Measurements from ENCODE around the gene THRB. TPM values are rescaled to one million over a fixed set of nuclear protein-coding genes. Genes with fewer than 3 reads are reported as not detected.

Gene THRB
- polyA plus RNA-seq, 1 experiment = 0.83 TPM

- Histone ChIP-seq H3K27me3 (ENCODE audit: control insufficient read depth, insufficient read depth, low read length) (no peaks in the 10 kb centered on the region), H3K36me3 (ENCODE audit: control insufficient read depth, insufficient read depth, low read length) (no peaks in the 10 kb centered on the region), H3K4me3 (ENCODE audit: low read depth, low read length) (no peak overlapping the region)
- POLR2A ChIA-PET = no interaction called here
- TF ChIP-seq CTCF (IDR thresholded peaks at IDR 0.05; ENCODE audit: insufficient read depth, low read depth, low read length) = no peak
- DNase-seq (ENCODE audit: low read depth) = no peak
- CTCF ChIA-PET = no interaction called here
Measured at GRCh38 chr3:24164967-24165602, 329.6 kb downstream of the THRB start.

GRCh38 chr3:24162929-24163328 lies 331.7 kb downstream of the THRB start:
- Histone ChIP-seq H3K36me3 (ENCODE audit: control insufficient read depth, insufficient read depth, low read length) (no peaks in the 10 kb centered on the region), H3K4me3 (ENCODE audit: low read depth, low read length) (no peak overlapping the region), H3K27me3 (ENCODE audit: control insufficient read depth, insufficient read depth, low read length) (no peaks in the 10 kb centered on the region)
- ChIA-PET CTCF (no interaction called here), POLR2A (no interaction called here)
- DNase-seq (ENCODE audit: low read depth) = no peak
- no peak for TF ChIP-seq CTCF (IDR thresholded peaks at IDR 0.05; ENCODE audit: insufficient read depth, low read depth, low read length)

- Histone ChIP-seq H3K4me3 (ENCODE audit: low read depth, low read length) (no peak overlapping the region), H3K36me3 (ENCODE audit: control insufficient read depth, insufficient read depth, low read length) (no peaks in the 10 kb centered on the region), H3K27me3 (ENCODE audit: control insufficient read depth, insufficient read depth, low read length) (no peaks in the 10 kb centered on the region)
- no peak for TF ChIP-seq CTCF (IDR thresholded peaks at IDR 0.05; ENCODE audit: insufficient read depth, low read depth, low read length)
- ChIA-PET CTCF (no interaction called here), POLR2A (no interaction called here)
- no peak for DNase-seq (ENCODE audit: low read depth)
Measured at GRCh38 chr3:24161841-24162240, 332.8 kb downstream of the THRB start.

GRCh38 chr3:24160424-24161095 lies 334.1 kb downstream of the THRB start:
- CTCF ChIA-PET = interaction anchor here (0.8 kb wide), 1 partner anchor 103 kb away, joined by 3 read pairs; no protein-coding TSS in a partner anchor
- no peak for TF ChIP-seq CTCF (IDR thresholded peaks at IDR 0.05; ENCODE audit: insufficient read depth, low read depth, low read length)
- H3K36me3 ChIP-seq (ENCODE audit: control insufficient read depth, insufficient read depth, low read length) = no peaks in the 10 kb centered on the region
- POLR2A ChIA-PET = no interaction called here
- no peaks in the 10 kb centered on the region for H3K27me3 ChIP-seq (ENCODE audit: control insufficient read depth, insufficient read depth, low read length)
- no peak for DNase-seq (ENCODE audit: low read depth)
- H3K4me3 ChIP-seq (ENCODE audit: low read depth, low read length) = no peak overlapping the region

- H3K27me3 ChIP-seq (ENCODE audit: control insufficient read depth, insufficient read depth, low read length) = no peaks in the 10 kb centered on the region
- H3K36me3 ChIP-seq (ENCODE audit: control insufficient read depth, insufficient read depth, low read length) = no peaks in the 10 kb centered on the region
- no peak for TF ChIP-seq CTCF (IDR thresholded peaks at IDR 0.05; ENCODE audit: insufficient read depth, low read depth, low read length)
- no peak for DNase-seq (ENCODE audit: low read depth)
- H3K4me3 ChIP-seq (ENCODE audit: low read depth, low read length) = no peak overlapping the region
- ChIA-PET CTCF (interaction anchor here (0.6 kb wide), 1 partner anchor 324 kb away, joined by 3 read pairs; no protein-coding TSS in a partner anchor), POLR2A (no interaction called here)
Measured at GRCh38 chr3:24158761-24159454, 335.7 kb downstream of the THRB start.
